H1 (cell line): ENCODE results near the gene TNIK. TPM values are rescaled to one million over a fixed set of nuclear protein-coding genes. Genes with fewer than 3 reads are reported as not detected.
"Not testable (repeated sequence)": the region's sequence is repeated elsewhere in the genome, so short reads cannot be mapped to it uniquely, and the experiment has no call there.

Experiments
- CTCF ChIA-PET: fragments of 300-600 bp; sonication (Branson Sonifier 250); formaldehyde crosslinking; loops from one replicate; lab custom pipeline; 2021; ENCODE audit not compliant: partially characterized antibody; lab: Charles Lee
- POLR2A ChIA-PET: fragments of 300-600 bp; sonication (Branson Sonifier 250); formaldehyde crosslinking; loops from one replicate; lab custom pipeline; 2021; ENCODE audit warnings: inconsistent platforms; ENCODE audit not compliant: partially characterized antibody; lab: Charles Lee
- DNase-seq, 2 experiments: peaks; one replicate each; pipeline versions ENCODE4 v3.0.0 to v3.0.0-alpha.2; 2010 to 2022; ENCODE audit warnings: low spot score in 2 of 2, low read depth in 1 of 2, mixed read lengths in 1 of 2
- FAIRE-seq: peaks from 2 replicates; lab custom pipeline; 2011; peaks lifted over from hg19 to GRCh38; lab: Jason Lieb, UNC
- H2AFZ ChIP-seq: 2 replicates; pipeline ENCODE4 v1.8.1; 2012; ENCODE audit warnings: low read length, inconsistent platforms
- H2AK5ac ChIP-seq: 2 replicates; pipeline ENCODE4 v1.6.1; 2013; ENCODE audit warnings: low read depth, low read length
- H2BK120ac ChIP-seq: replicated peaks from 2 replicates; pipeline ENCODE3; 2013; ENCODE audit warnings: low read depth, low read length, inconsistent platforms
- H2BK12ac ChIP-seq: 2 replicates; pipeline ENCODE4 v1.6.1; 2013; ENCODE audit warnings: low read depth, low read length
- H2BK15ac ChIP-seq: 2 replicates; pipeline ENCODE4 v1.6.1; 2013; ENCODE audit warnings: low read length
- H2BK20ac ChIP-seq: 2 replicates; pipeline ENCODE4 v1.6.1; 2013; ENCODE audit warnings: low read length
- H2BK5ac ChIP-seq: 2 replicates; pipeline ENCODE4 v1.6.1; 2013; ENCODE audit warnings: low read depth, low read length
- H3K14ac ChIP-seq: 2 replicates; pipeline ENCODE4 v1.6.1; 2013; ENCODE audit warnings: inconsistent platforms; ENCODE audit not compliant: insufficient read length
- H3K18ac ChIP-seq: 2 replicates; pipeline ENCODE4 v1.6.1; 2013; ENCODE audit warnings: low read length; ENCODE audit errors: extremely low read depth
- H3K23ac ChIP-seq: 2 replicates; pipeline ENCODE4 v1.6.1; 2013; ENCODE audit warnings: inconsistent platforms; ENCODE audit not compliant: insufficient read length
- H3K23me2 ChIP-seq: 2 replicates; pipeline ENCODE4 v1.6.1; 2013; ENCODE audit warnings: low read depth, low read length
- H3K27ac ChIP-seq: 2 replicates; pipeline ENCODE4 v1.6.1; 2011; ENCODE audit warnings: low read depth, low read length, inconsistent platforms
- H3K27me3 ChIP-seq, 4 experiments: replicated peaks in 1 of 4; 1 replicate in 1 of 4; 2 replicates in 3 of 4; pipeline versions ENCODE4 v1.6.1 to v1.8.1; 2011 to 2013; ENCODE audit warnings: low read length in 3 of 4, mild to moderate bottlenecking in 3 of 4, inconsistent platforms in 2 of 4, mixed read lengths in 2 of 4, moderate library complexity in 1 of 4; ENCODE audit not compliant: control insufficient read depth in 3 of 4, insufficient read depth in 3 of 4; ENCODE audit errors: extremely low read depth in 1 of 4
- H3K36me3 ChIP-seq, 4 experiments: 2 replicates each; pipeline versions ENCODE4 v1.6.1 to v1.8.1; 2011 to 2013; ENCODE audit warnings: mild to moderate bottlenecking in 4 of 4, low read length in 3 of 4, moderate library complexity in 2 of 4, control low read depth in 1 of 4, inconsistent platforms in 1 of 4; ENCODE audit not compliant: insufficient read depth in 4 of 4, control insufficient read depth in 2 of 4
- H3K4ac ChIP-seq: replicated peaks from 2 replicates; pipeline ENCODE3; 2013; ENCODE audit warnings: low read length, low read depth, mixed read lengths, inconsistent platforms; ENCODE audit not compliant: insufficient read length
- H3K4me1 ChIP-seq, 4 experiments: replicated peaks in 1 of 4; 1 replicate in 1 of 4; 2 replicates in 3 of 4; pipeline versions ENCODE4 v1.6.1 to v1.8.1; 2011 to 2013; ENCODE audit warnings: low read length in 3 of 4, inconsistent platforms in 2 of 4, mixed read lengths in 1 of 4; ENCODE audit not compliant: insufficient read depth in 4 of 4, control insufficient read depth in 3 of 4
- H3K4me2 ChIP-seq, 2 experiments: 2 replicates each; pipeline versions ENCODE4 v1.6.1 to v1.8.1; 2011 to 2013; ENCODE audit warnings: low read depth in 2 of 2, low read length in 2 of 2, control low read depth in 1 of 2, inconsistent platforms in 1 of 2, mild to moderate bottlenecking in 1 of 2; ENCODE audit not compliant: insufficient read depth in 1 of 2
- H3K4me3 ChIP-seq, 4 experiments: fragments of 200-600, 300-600 bp in 1 of 4; sonication (generic), shearing (Covaris generic), sonication (Bioruptor Twin) in 1 of 4; 2 replicates each; pipeline versions ENCODE4 v1.5.1 to v1.8.1; 2011 to 2016; ENCODE audit warnings: low read length in 4 of 4, low read depth in 3 of 4, control low read depth in 2 of 4, inconsistent platforms in 2 of 4, mild to moderate bottlenecking in 2 of 4, mixed read lengths in 1 of 4, moderate library complexity in 1 of 4; ENCODE audit not compliant: insufficient read depth in 2 of 4; ENCODE audit errors: extremely low read depth in 1 of 4
- H3K56ac ChIP-seq: replicated peaks from 2 replicates; pipeline ENCODE3; 2013; ENCODE audit warnings: low read depth, mild to moderate bottlenecking, mixed read lengths, low read length, inconsistent platforms; ENCODE audit not compliant: insufficient read length
- H3K79me1 ChIP-seq: 2 replicates; pipeline ENCODE4 v1.6.1; 2013; ENCODE audit warnings: low read depth, low read length, control low read depth
- H3K79me2 ChIP-seq, 2 experiments: 2 replicates each; pipeline versions ENCODE4 v1.6.1 to v1.8.1; 2012 to 2013; ENCODE audit warnings: low read length in 2 of 2, mild to moderate bottlenecking in 2 of 2, inconsistent platforms in 1 of 2; ENCODE audit not compliant: insufficient read depth in 2 of 2, control insufficient read depth in 1 of 2
- H3K9ac ChIP-seq, 4 experiments: replicated peaks in 1 of 4; 1 replicate in 1 of 4; 2 replicates in 3 of 4; pipeline versions ENCODE4 v1.6.1 to v1.8.1; 2011 to 2013; ENCODE audit warnings: low read depth in 3 of 4, low read length in 3 of 4, control low read depth in 2 of 4, mild to moderate bottlenecking in 2 of 4, moderate library complexity in 2 of 4, inconsistent platforms in 1 of 4; ENCODE audit errors: extremely low read depth in 1 of 4
- H3K9me3 ChIP-seq, 2 experiments: 2 replicates each; pipeline versions ENCODE4 v1.6.1 to v1.8.1; 2012 to 2013; ENCODE audit warnings: mild to moderate bottlenecking in 2 of 2, moderate library complexity in 2 of 2, control low read depth in 1 of 2, inconsistent platforms in 1 of 2, low read depth in 1 of 2, low read length in 1 of 2, mixed read lengths in 1 of 2; ENCODE audit not compliant: insufficient read depth in 2 of 2
- H4K20me1 ChIP-seq, 2 experiments: replicated peaks in 1 of 2; 2 replicates each; pipeline versions ENCODE3 to v1.8.1; 2011 to 2013; ENCODE audit warnings: inconsistent platforms in 2 of 2, low read length in 2 of 2, mild to moderate bottlenecking in 1 of 2; ENCODE audit not compliant: insufficient read depth in 2 of 2, control insufficient read depth in 1 of 2
- H4K5ac ChIP-seq: 2 replicates; pipeline ENCODE4 v1.6.1; 2013; ENCODE audit warnings: low read length, low read depth, mixed read lengths, inconsistent platforms; ENCODE audit not compliant: insufficient read length
- H4K8ac ChIP-seq: 2 replicates; pipeline ENCODE4 v1.8.0; 2013; ENCODE audit warnings: mild to moderate bottlenecking, moderate library complexity, low read length, inconsistent platforms; ENCODE audit not compliant: insufficient read depth; ENCODE audit errors: extremely low read depth
- H4K91ac ChIP-seq: replicated peaks from 2 replicates; pipeline ENCODE3; 2013; ENCODE audit warnings: low read length, mixed read lengths, inconsistent platforms; ENCODE audit not compliant: insufficient read length
- WGBS, 2 experiments: shearing (Covaris generic) in 1 of 2; methylation state at CpG; one replicate each; pipeline versions ENCODE4 v1.1.6 to v1.1.7; 2013 to 2015; ENCODE audit warnings: low lambda C conversion rate in 2 of 2, mixed read lengths in 2 of 2, inconsistent platforms in 1 of 2, low coverage in 1 of 2, missing lambda C conversion rate in 1 of 2; ENCODE audit not compliant: insufficient replicate concordance in 2 of 2, insufficient coverage in 1 of 2, insufficient read length in 1 of 2; ENCODE audit errors: extremely low coverage in 1 of 2, missing lambda C conversion rate in 1 of 2; 5-methylcytosine and 5-hydroxymethylcytosine counted together
- polyA plus RNA-seq, 7 experiments: library from polyadenylated mRNA; depleted of rRNA in 3 of 7; stranded (reverse) in 5 of 7; unstranded in 2 of 7; fragments of >200 nt in 5 of 7; fragments of 200-250 nt in 2 of 7; gene quantifications; 1 replicate in 5 of 7; 2 replicates in 1 of 7; 4 replicates in 1 of 7; pipeline versions ENCODE4 v1.2.1 to v1.2.3, GENCODE V29; 2011 to 2013; ENCODE audit warnings: missing spikeins in 2 of 7, mixed read lengths in 2 of 7
- total RNA-seq: library from RNA; stranded (reverse); fragmentation: NEBNext Ultra II Directional; extraction: Animal tissue kit (Norgen Biotek cat#: 25700); gene quantifications from 2 replicates; pipeline ENCODE4 v1.2.1, GENCODE V29; 2021

TNIK gene
- total and polyA plus RNA-seq, 2 of the 8 experiments (the other 6 are each of a cell fraction or from before 2014, with no cell fraction given) = 7.4 to 42.0 TPM

- H3K9ac ChIP-seq, H2AFZ ChIP-seq, H3K4ac ChIP-seq, H3K18ac ChIP-seq, H4K91ac ChIP-seq, H3K23me2 ChIP-seq, H4K5ac ChIP-seq, H2BK5ac ChIP-seq, H3K27ac ChIP-seq, H2BK15ac ChIP-seq, FAIRE-seq, H3K79me1 ChIP-seq, H2AK5ac ChIP-seq, H4K20me1 ChIP-seq, H4K8ac ChIP-seq, H3K4me1 ChIP-seq, H3K9me3 ChIP-seq, H3K27me3 ChIP-seq, H3K56ac ChIP-seq, H3K23ac ChIP-seq, H3K14ac ChIP-seq, H2BK12ac ChIP-seq, H2BK20ac ChIP-seq, DNase-seq, H3K4me2 ChIP-seq, H3K4me3 ChIP-seq, CTCF ChIA-PET, POLR2A ChIA-PET, H2BK120ac ChIP-seq, H3K36me3 ChIP-seq, H3K79me2 ChIP-seq: not testable (repeated sequence)
- WGBS, 2 experiments = 100% methylated on average over 1 of the region's 2 CpGs; no CpG with 5 or more reads in 1 of the 2 experiments
These were observed 218.6 kb downstream of the TNIK start for GRCh38 chr3:171241655-171242054.
